Activated CD4-positive, alpha-beta T cell treated with anti-CD3 and anti-CD28 coated beads, Interleukin-2, Interleukin-6, amounts not matched to agents 100 ng/mL and 50 ng/mL, durations not matched to agents 16 hours and 8 hours (primary cell): Measurements from ENCODE around the gene LGR4.
"Not testable (repeated sequence)": the region's sequence is repeated elsewhere in the genome, so short reads cannot be mapped to it uniquely, and the experiment has no call there.

ENCODE experiments used
- DNase-seq: peaks from one replicate; pipeline ENCODE4 v3.0.0-alpha.2; 2020

The LGR4 gene

GRCh38 chr11:27458182-27458581 lies 14.4 kb downstream of the LGR4 start:
- DNase-seq: no peak

GRCh38 chr11:27456795-27457329 lies 15.7 kb downstream of the LGR4 start:
- no peak for DNase-seq

- DNase-seq: no peak
Measured at GRCh38 chr11:27456140-27456794, 16.3 kb downstream of the LGR4 start.

- no peak for DNase-seq
Measured at GRCh38 chr11:27455667-27456066, 16.9 kb downstream of the LGR4 start.

- DNase-seq: no peak
Measured at GRCh38 chr11:27453701-27454100, 18.9 kb downstream of the LGR4 start.

GRCh38 chr11:27452147-27452546 lies 20.4 kb downstream of the LGR4 start:
- no peak for DNase-seq

GRCh38 chr11:27451244-27451965 lies 21.2 kb downstream of the LGR4 start:
- no peak for DNase-seq

- DNase-seq: not testable (repeated sequence)
Measured at GRCh38 chr11:27448184-27448540, 24.4 kb downstream of the LGR4 start.

- no peak for DNase-seq
Measured at GRCh38 chr11:27447288-27448183, 25.1 kb downstream of the LGR4 start.

- no peak for DNase-seq
Measured at GRCh38 chr11:27445625-27446024, 27.0 kb downstream of the LGR4 start.

- DNase-seq: no peak
Measured at GRCh38 chr11:27444801-27445215, 27.8 kb downstream of the LGR4 start.

GRCh38 chr11:27443746-27444507 lies 28.7 kb downstream of the LGR4 start:
- no peak for DNase-seq

GRCh38 chr11:27443227-27443626 lies 29.4 kb downstream of the LGR4 start:
- DNase-seq: no peak

- no peak for DNase-seq
Measured at GRCh38 chr11:27440090-27440489, 32.5 kb downstream of the LGR4 start.

GRCh38 chr11:27438595-27438981 lies 34.0 kb downstream of the LGR4 start:
- no peak for DNase-seq

- no peak for DNase-seq
Measured at GRCh38 chr11:27437829-27438594, 34.6 kb downstream of the LGR4 start.

- no peak for DNase-seq
Measured at GRCh38 chr11:27436916-27437315, 35.7 kb downstream of the LGR4 start.

GRCh38 chr11:27433742-27434141 lies 38.8 kb downstream of the LGR4 start:
- no peak for DNase-seq

- no peak for DNase-seq
Measured at GRCh38 chr11:27431808-27432207, 40.8 kb downstream of the LGR4 start.

- DNase-seq: no peak
Measured at GRCh38 chr11:27429761-27430393, 42.7 kb downstream of the LGR4 start.
